ENCODE results near the gene C12orf43. TPM values are rescaled to one million over a fixed set of nuclear protein-coding genes. Genes with fewer than 3 reads are reported as not detected.

Gene C12orf43
- total RNA-seq, 1 donor from 2014 or later, result 20.2 TPM

DNA sequence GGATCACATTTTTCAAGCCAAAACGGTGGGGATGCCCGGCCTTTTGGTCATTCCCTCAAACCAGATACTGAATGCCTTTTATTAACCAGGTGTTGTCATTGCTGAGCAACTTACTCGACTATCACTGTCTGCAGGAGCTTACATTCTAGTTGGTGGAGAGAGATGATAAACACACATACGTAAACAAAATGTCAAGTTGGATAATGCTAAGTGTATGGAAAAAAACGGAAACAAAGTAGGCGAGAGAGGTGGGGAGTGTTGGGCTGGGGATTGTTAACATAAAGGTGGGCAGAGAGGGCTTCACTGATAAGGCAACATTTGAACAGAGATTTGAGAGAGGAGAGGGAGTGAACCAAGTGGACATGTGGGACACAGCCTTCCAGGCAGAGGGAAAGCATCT lies 4.5 kb downstream of the C12orf43 start:
- Mint-ChIP-seq H3K4me3 (ENCODE audit: unreplicated experiment) (no peak overlapping the region), H3K36me3 (ENCODE audit: unreplicated experiment) (no peaks in the 10 kb centered on the region), H3K27me3 (ENCODE audit: unreplicated experiment) (peaks cover 2% of the 10 kb centered on the region), H3K9me3 (ENCODE audit: unreplicated experiment) (peaks cover 7% of the 10 kb centered on the region), H3K4me1 (ENCODE audit: low read depth, unreplicated experiment) (peaks cover 2% of the 10 kb centered on the region), H3K27ac (ENCODE audit: unreplicated experiment) (no peak overlapping the region)
- no peak for DNase-seq
- TF ChIP-seq, protein P1, sequence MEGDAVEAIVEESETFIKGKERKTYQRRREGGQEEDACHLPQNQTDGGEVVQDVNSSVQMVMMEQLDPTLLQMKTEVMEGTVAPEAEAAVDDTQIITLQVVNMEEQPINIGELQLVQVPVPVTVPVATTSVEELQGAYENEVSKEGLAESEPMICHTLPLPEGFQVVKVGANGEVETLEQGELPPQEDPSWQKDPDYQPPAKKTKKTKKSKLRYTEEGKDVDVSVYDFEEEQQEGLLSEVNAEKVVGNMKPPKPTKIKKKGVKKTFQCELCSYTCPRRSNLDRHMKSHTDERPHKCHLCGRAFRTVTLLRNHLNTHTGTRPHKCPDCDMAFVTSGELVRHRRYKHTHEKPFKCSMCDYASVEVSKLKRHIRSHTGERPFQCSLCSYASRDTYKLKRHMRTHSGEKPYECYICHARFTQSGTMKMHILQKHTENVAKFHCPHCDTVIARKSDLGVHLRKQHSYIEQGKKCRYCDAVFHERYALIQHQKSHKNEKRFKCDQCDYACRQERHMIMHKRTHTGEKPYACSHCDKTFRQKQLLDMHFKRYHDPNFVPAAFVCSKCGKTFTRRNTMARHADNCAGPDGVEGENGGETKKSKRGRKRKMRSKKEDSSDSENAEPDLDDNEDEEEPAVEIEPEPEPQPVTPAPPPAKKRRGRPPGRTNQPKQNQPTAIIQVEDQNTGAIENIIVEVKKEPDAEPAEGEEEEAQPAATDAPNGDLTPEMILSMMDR (IDR thresholded peaks at IDR 0.05; ENCODE audit: partially characterized antibody, unreplicated experiment), result no peak

DNA sequence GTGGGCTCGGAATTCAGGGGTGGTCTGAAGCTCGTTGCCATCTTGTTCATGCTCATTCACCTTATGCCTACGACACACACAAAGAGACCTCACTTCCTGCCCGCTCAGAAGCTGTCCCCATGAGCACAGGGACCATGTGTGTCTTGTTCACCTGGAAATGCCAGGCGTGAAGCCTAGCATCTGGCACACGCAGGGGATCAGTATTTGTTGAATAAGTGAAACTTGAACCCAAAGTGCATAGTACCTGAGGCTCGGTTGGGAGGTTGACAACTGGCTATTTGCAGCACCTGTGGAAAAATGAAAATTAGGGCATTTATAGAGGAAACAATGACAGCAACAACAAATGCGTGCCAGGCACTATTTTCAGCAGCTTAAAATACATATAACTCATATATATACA lies 5.4 kb downstream of the C12orf43 start:
- H3K36me3 Mint-ChIP-seq (ENCODE audit: unreplicated experiment), result no peaks in the 10 kb centered on the region
- H3K27ac Mint-ChIP-seq (ENCODE audit: unreplicated experiment), result no peak overlapping the region

DNA sequence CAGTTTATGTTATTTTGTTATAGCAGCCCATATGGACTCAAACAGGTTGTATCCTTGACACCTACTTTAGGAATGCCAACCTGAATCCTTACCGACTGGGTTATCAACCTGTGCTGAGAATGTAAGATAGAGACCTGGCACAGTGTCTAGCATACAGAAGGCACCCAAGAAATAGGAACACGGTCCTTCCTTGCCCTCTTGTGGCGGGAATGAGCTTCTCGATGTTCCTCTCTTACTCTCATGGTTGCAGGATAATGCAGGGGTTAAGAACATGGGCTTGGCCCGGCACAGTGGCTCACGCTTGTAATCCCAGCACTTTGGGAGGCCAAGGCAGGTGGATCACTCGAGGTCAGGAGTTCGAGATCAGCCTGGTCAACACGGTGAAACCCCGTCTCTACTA lies 6.5 kb downstream of the C12orf43 start:
- TF ChIP-seq, protein P1 (IDR thresholded peaks at IDR 0.05; ENCODE audit: partially characterized antibody, unreplicated experiment), result peak; percentile 23
- Mint-ChIP-seq H3K27me3 (ENCODE audit: unreplicated experiment) (peaks cover 2% of the 10 kb centered on the region), H3K27ac (ENCODE audit: unreplicated experiment) (no peak overlapping the region), H3K4me1 (ENCODE audit: low read depth, unreplicated experiment) (no peaks in the 10 kb centered on the region), H3K4me3 (ENCODE audit: unreplicated experiment) (no peak overlapping the region), H3K36me3 (ENCODE audit: unreplicated experiment) (no peaks in the 10 kb centered on the region), H3K9me3 (ENCODE audit: unreplicated experiment) (peaks cover 3% of the 10 kb centered on the region)
- DNase-seq, result peak; percentile 47

More for the DNA sequence above, 5.4 kb downstream of the C12orf43 start:
- H3K4me3 Mint-ChIP-seq (ENCODE audit: unreplicated experiment), result no peak overlapping the region
- no peak for DNase-seq
- TF ChIP-seq, protein P1 (IDR thresholded peaks at IDR 0.05; ENCODE audit: partially characterized antibody, unreplicated experiment), result no peak
- peaks cover 2% of the 10 kb centered on the region for H3K4me1 Mint-ChIP-seq (ENCODE audit: low read depth, unreplicated experiment)
- peaks cover 3% of the 10 kb centered on the region for H3K9me3 Mint-ChIP-seq (ENCODE audit: unreplicated experiment)
- H3K27me3 Mint-ChIP-seq (ENCODE audit: unreplicated experiment), result peaks cover 2% of the 10 kb centered on the region

DNA sequence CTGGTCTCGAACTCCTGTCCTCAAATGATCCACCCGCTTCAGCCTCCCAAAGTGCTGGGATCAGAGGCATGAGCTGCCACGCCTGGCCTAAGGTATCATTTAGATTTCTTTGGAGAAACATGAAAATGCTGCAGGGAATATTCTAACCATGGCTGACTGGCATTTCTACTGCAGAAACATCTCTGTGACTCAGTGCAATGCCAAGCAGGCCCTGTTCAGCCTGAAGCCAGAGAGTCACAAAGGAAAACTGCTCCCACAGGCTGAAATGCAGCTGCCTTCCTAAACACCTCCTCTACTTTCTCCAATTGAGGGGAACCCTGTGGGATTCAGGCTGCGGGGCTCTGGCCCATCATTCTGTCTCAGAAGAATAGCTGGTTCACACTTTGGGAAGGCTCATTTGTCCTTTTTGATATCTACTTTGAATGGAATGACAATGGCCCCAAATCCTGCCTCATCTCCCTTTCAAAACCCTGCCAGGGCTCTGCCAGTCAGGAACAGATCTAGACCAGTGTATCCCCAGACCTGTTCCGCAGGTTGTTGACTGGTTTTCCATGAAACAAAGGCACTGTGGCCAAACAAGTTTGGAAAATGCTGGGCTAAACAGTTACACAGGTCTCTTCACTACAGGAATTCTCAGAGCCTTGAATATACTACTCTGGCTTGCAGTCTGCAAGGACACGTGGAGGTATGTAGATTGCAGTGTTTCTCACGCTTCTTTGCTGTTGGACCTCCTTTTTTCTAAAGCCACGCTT lies 7.8 kb downstream of the C12orf43 start:
- H3K36me3 Mint-ChIP-seq (ENCODE audit: unreplicated experiment), result no peaks in the 10 kb centered on the region
- DNase-seq, result no peak
- TF ChIP-seq, protein P1 (IDR thresholded peaks at IDR 0.05; ENCODE audit: partially characterized antibody, unreplicated experiment), result no peak
- no peaks in the 10 kb centered on the region for H3K4me1 Mint-ChIP-seq (ENCODE audit: low read depth, unreplicated experiment)
- no peak overlapping the region for H3K4me3 Mint-ChIP-seq (ENCODE audit: unreplicated experiment)
- peaks cover 2% of the 10 kb centered on the region for H3K27me3 Mint-ChIP-seq (ENCODE audit: unreplicated experiment)
- H3K9me3 Mint-ChIP-seq (ENCODE audit: unreplicated experiment), result peaks cover 3% of the 10 kb centered on the region
- H3K27ac Mint-ChIP-seq (ENCODE audit: unreplicated experiment), result no peak overlapping the region

DNA sequence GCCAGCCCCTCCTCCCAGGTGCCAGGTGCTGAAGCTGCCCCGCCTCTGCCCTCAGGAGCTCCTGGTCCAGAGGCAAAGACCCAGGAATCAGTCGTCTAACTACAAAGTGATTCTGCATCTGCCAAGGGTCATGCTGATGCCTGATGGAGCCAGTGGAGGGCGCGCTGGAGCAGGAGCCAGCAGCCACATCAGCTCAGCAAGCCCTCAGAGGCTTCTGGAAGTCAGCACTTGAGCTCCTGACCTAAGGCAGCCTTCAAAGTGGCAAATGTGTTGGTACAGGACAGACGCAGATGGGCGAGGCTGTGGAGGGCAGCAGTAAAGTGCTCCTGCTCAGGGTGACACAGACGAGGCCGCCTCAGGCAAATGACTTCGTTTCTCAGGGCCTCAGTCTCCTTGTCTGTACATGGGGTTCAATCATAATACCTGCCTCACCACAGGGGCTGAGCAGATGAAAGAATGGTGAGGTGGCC lies 10.9 kb downstream of the C12orf43 start:
- Mint-ChIP-seq H3K4me3 (ENCODE audit: unreplicated experiment) (no peak overlapping the region), H3K27me3 (ENCODE audit: unreplicated experiment) (no peaks in the 10 kb centered on the region), H3K36me3 (ENCODE audit: unreplicated experiment) (no peaks in the 10 kb centered on the region), H3K4me1 (ENCODE audit: low read depth, unreplicated experiment) (no peaks in the 10 kb centered on the region), H3K9me3 (ENCODE audit: unreplicated experiment) (no peaks in the 10 kb centered on the region), H3K27ac (ENCODE audit: unreplicated experiment) (no peak overlapping the region)
- peak; percentile 74 for DNase-seq
- TF ChIP-seq, protein P1 (IDR thresholded peaks at IDR 0.05; ENCODE audit: partially characterized antibody, unreplicated experiment), result peak; percentile 71
